H1 (cell line): ENCODE data around the gene CDHR5. TPM values are rescaled to one million over a fixed set of nuclear protein-coding genes. Genes with fewer than 3 reads are reported as not detected.

ENCODE experiments used
- CHD7 ChIP-seq: fragments of 300-600 bp; sonication (generic); IDR thresholded peaks from 2 replicates; pipeline ENCODE4 v1.7.1; 2012; ENCODE audit warnings: low read length, moderate library complexity, mild to moderate bottlenecking, inconsistent platforms; ENCODE audit not compliant: insufficient replicate concordance
- TEAD4 ChIP-seq: IDR thresholded peaks from 2 replicates; pipeline ENCODE4 v1.6.1; 2012; ENCODE audit warnings: low read depth, low read length, inconsistent platforms, mixed read lengths
- polyA plus RNA-seq, 7 experiments: library from polyadenylated mRNA; depleted of rRNA in 3 of 7; stranded (reverse) in 5 of 7; unstranded in 2 of 7; fragments of >200 nt in 5 of 7; fragments of 200-250 nt in 2 of 7; gene quantifications; 1 replicate in 5 of 7; 2 replicates in 1 of 7; 4 replicates in 1 of 7; pipeline versions ENCODE4 v1.2.1 to v1.2.3, GENCODE V29; 2011 to 2013; ENCODE audit warnings: missing spikeins in 2 of 7, mixed read lengths in 2 of 7
- total RNA-seq: library from RNA; stranded (reverse); fragmentation: NEBNext Ultra II Directional; extraction: Animal tissue kit (Norgen Biotek cat#: 25700); gene quantifications from 2 replicates; pipeline ENCODE4 v1.2.1, GENCODE V29; 2021

CDHR5 gene
- total and polyA plus RNA-seq, 2 of the 8 experiments (the other 6 are each of a cell fraction or from before 2014, with no cell fraction given) = not detected

- TF ChIP-seq CHD7 = no peak
- TF ChIP-seq TEAD4 = no peak
Measured at GRCh38 chr11:596374-596773, 28.4 kb downstream of the CDHR5 start (continued).
